HG02610 (cell line): ENCODE measurements around the gene CMBL.
"Not testable (repeated sequence)": the region's sequence is repeated elsewhere in the genome, so short reads cannot be mapped to it uniquely, and the experiment has no call there.

Experiments
- ATAC-seq: cut with Tn5 transposase; IDR thresholded peaks from one replicate; pipeline ENCODE4 v1.9.1; 2021; ENCODE audit warnings: mild to moderate bottlenecking, moderate library complexity; ENCODE audit not compliant: unreplicated experiment

The CMBL gene

GRCh38 chr5:10286862-10287227 is 20.9 kb downstream of the CMBL start:
- no peak for ATAC-seq

GRCh38 chr5:10286162-10286861 is 21.4 kb downstream of the CMBL start:
- ATAC-seq, result no peak

DNA sequence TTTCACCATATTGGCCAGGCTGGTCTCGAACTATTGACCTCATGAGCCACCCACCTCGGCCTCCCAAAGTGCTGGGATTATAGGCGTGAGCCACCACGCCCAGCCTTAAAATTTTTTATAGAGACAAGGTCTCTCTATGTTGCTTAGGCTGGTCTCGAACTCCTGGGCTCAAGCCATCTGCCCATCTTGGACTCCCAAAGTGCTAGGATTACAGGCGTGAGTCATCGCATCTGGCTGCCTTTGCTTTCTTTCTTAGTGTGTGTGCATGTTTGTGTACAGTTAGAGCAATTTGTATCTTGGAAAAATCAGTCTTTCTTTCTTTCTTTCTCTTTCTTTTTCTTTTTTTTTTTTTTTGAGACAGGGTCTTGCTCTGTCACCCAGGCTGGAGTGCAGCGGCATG is 22.3 kb downstream of the CMBL start:
- not testable (repeated sequence) for ATAC-seq

GRCh38 chr5:10283927-10284635 is 23.6 kb downstream of the CMBL start:
- ATAC-seq, result peak; percentile 95

GRCh38 chr5:10279925-10280720 is 27.6 kb downstream of the CMBL start:
- ATAC-seq, result no peak

DNA sequence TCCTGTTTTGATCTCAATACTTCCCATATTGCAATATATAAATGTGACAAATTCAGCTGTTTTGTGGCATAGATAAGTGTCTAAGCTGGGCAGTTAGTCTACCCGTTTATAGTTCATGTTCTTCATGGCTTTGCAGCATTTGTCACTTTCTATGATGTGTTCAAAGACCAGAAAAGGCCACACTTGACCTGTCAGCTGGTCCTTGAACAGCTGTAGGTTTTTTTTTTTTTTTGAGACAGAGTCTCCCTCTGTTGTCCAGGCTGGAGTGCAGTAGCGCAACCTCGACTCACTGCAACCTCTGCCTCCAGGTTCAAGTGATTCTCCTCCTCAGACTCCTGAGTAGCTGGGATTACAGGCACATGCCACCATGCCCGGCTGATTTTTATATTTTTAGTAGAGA is 28.4 kb downstream of the CMBL start:
- no peak for ATAC-seq

DNA sequence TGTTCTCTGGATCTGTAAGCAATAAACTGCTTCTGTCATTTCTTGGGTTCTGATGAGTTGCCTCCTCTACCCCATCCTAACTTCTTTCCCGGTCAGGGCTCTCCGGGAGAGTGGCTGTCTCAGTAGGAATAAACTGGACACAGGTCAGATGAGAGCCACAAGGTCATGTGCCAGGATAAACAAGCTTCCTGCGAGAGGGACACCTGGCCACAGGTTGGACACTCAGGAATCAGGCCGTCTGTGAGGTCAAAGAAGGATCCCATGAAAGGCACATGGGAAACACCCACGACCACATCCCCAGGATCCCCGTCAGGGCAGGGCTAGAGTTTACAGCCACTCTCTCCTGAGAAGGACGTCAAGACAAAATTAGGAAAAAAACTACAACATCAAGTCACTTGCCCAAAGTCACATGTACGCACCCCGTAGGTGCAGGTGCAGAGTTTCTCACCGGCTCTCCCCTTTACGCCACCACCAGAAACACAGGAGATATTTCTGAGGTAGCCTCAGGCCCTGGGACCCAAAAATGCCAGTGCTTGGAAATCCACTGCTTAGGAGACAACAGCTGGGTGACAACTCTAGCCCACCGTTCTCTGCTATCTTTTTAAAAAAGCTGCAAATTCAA is 28.9 kb downstream of the CMBL start:
- ATAC-seq, result no peak

- no peak for ATAC-seq
Observed at GRCh38 chr5:10277773-10278630, 29.7 kb downstream of the CMBL start.

DNA sequence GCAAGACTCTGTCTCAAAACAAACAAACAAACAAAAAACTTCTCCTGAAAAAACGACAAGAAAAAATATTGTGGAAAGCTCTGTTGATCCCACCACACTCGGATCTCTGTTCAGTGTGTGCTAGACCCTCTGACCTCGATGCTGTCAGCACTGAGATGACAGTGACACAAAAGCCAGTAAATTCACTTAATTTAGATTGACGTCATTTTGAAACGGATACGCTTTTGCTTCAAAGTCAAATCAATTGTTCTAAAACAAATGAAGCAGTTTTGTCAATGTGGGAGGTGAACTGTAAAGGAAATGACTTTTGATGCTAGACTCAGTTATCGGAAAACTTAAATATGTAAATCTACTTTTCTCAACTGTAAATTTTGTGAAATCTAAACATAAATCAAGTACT is 31.0 kb downstream of the CMBL start:
- ATAC-seq, result no peak

DNA sequence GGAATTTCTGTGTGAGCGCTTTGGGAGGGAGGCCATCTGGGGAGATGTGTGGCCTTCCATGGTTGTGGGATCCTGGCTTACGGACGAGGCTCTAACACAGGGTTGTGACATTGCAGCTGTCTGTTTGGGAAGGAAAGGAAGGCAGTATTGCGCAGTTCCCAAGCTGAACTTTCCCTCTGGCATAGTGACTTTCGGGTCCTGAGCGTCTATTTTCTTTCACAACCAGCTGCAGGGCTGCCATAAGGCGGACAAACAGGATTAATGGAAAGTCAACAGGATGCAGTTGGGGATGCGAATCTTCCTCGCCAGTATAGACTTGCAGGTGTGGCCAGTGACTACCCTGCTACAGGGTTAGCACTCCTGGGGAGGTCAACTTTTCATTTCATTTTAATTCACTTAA is 31.7 kb downstream of the CMBL start:
- ATAC-seq, result no peak

GRCh38 chr5:10275460-10275859 is 32.2 kb downstream of the CMBL start:
- no peak for ATAC-seq

DNA sequence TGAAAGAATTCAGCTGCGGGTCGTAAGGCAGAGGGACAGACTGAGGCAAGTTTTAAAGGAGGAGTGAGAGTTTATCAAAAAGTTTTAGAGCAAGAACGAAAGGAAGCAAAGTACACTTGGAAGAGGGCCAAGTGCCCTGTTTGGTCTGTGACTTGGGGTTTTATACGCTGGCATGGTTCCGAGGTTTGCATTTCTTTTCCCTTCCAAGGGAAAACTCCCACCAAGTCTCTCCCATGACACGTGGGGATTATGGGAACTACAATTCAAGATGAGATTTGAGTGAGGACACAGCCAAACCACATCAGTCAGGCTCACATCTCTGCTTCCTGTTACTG is 34.9 kb downstream of the CMBL start:
- not testable (repeated sequence) for ATAC-seq

DNA sequence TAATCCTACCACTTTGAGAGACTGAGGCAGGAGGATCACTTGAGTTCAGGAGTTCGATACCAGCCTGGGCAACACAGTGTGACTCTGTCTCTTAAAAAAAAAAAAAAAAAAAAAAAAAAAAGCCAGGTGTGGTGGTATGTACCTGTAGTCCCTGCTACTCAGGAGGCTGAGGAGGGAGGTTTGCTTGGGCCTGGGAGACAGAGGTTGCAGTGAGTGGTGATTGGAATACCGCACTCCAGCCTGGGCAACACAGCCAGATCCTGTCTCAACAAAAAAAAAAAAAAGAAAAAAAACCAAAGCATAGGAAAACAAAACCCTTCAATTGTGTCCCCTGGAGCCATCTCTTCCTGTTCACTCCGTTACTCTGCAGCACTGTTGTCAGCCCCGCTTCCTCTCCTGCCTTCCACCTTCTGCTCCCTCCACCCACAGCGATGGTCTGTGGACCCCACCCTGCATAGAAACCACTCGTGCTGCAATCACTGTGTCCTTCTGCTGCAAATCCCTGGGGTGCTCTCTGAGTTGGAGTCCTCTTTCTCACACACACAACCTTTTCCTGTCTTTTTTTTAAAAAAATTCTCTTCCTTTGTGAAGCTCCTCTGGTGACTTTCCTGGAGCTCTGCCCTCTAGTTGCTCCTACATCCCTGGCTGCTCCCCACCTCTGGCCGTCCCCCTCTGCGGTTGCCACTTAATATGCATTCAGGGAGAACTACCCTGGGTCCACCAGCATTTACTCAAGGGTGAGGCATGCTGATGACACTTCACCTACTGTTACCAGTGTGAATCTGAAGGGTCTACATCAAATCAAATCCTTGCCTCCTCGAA is 35.4 kb downstream of the CMBL start:
- no peak for ATAC-seq

DNA sequence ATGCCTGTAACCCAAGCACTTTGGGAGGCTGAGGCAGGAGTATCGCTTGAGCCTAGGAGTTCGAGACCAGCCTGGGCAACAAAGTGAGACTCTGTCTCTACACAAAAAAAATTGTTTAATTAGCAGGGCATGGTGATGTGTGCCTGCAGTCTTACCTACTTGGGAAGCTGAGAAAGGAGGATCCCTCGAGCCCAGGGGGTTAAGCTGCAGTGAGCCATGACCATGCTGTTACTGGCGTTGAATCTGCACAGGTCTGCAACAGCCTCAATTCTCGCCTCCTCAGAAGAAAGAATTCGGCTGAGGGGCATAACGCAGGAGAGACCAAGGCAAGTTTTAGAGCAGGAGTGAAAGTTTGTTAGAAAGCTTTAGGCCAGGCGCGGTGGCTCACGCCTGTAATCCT is 39.6 kb downstream of the CMBL start:
- ATAC-seq, result no peak

GRCh38 chr5:10266839-10267238 is 40.9 kb downstream of the CMBL start:
- no peak for ATAC-seq

GRCh38 chr5:10266137-10266536 is 41.6 kb downstream of the CMBL start:
- ATAC-seq, result no peak

GRCh38 chr5:10265245-10266109 is 42.2 kb downstream of the CMBL start:
- no peak for ATAC-seq

- ATAC-seq, result no peak
Observed at GRCh38 chr5:10264604-10265003, 43.1 kb downstream of the CMBL start.

GRCh38 chr5:10262995-10263394 is 44.7 kb downstream of the CMBL start:
- no peak for ATAC-seq
